ENCODE data around the gene TLX1.

TLX1 gene

DNA sequence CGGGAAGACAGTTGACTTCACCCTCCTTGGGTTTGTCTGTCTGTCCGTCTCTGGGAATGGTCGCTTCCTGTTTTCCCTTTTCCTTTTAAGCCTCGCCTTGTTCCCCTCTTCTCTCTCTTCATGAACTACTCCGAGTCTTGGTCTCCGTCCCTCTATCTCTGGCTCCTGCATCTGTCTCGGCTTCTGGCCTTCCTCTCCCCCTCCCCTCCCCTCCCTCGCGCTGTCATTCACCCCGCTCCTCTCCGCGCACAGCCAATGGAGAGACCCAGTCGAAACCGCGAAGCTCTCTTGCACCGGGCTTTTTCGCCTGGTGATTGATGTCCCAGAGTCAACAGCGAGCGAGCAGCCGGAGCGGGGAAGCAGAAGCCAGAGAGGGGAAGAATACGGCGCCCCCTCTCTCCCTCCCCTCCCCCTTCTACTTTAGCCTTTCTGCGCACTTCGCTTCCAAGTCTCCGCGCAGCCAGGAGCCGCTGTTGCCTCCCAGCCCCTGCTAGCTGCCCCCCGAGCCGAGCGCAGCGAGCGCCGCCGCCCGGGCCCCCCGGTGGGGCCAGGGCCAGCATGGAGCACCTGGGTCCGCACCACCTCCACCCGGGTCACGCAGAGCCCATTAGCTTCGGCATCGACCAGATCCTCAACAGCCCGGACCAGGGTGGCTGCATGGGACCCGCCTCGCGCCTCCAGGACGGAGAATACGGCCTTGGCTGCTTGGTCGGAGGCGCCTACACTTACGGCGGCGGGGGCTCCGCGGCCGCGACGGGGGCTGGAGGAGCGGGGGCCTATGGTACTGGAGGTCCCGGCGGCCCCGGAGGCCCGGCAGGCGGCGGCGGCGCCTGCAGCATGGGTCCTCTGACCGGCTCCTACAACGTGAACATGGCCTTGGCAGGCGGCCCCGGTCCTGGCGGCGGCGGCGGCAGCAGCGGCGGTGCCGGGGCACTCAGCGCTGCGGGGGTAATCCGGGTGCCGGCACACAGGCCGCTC, at the start of gene TLX1:
TSS of gene TLX1 (plus strand) at position 317 of the 978 bp plus-strand sequence. CDS start at position 559, 242 bp downstream.
- DNase-seq: no peak

DNA sequence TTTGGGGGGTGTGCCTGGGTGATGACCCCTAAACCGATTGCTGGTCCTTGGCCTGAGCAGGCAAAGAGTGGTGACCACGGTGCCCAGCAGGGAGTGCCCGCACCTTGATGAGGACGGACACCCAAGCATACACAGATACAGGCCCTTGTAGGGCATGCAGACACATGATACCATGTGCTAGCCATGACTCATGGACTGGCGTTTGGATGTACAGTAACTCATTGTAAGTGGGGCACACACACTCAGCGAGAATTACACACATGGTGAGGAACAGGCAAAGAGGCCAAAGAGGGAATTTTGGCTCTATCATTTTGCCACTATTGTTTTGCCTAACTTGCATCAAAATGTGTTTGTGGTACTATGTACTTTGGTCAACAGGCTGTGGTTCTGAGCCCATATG, 45.3 kb upstream of the TLX1 start:
- DNase-seq: no peak

DNA sequence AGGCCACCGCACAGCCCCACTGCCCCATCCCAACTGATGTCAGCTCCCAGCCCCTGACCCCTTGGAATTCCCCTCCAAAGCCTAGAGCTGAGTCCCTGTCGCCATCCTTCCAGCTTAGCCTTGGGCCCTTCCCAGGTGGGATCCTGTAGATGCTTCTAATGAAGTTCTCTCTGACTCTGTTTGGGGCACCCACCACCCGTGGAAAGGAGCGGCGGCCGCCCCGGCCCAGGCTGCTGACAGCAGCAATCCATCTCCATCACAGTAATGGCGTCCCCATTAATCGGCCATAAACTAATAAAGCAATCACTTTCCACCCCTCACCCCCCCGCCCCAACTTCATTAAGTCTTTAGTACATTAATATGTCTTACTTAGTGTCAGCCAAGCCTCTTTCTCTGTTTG, 43.7 kb upstream of the TLX1 start:
- no peak for DNase-seq

DNA sequence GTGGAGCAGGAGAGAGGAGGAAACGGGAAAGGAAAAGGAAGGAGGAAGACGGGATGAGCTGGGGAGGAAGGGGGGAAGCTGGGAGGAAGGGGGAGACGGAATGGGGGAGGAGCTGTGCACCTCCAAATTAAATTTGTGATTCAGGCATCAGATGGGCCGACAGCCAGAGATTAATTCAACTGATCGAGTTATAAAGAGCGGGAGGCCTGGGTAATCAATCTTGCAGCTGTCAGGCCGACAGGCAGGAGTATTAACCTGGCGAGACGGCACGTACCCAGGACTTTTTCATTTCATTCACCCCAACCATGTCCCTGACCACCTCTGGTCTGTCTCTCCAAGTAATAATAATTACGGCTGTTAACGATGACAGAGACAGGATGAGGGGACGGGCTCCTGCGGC, 43.1 kb upstream of the TLX1 start:
- DNase-seq: no peak

DNA sequence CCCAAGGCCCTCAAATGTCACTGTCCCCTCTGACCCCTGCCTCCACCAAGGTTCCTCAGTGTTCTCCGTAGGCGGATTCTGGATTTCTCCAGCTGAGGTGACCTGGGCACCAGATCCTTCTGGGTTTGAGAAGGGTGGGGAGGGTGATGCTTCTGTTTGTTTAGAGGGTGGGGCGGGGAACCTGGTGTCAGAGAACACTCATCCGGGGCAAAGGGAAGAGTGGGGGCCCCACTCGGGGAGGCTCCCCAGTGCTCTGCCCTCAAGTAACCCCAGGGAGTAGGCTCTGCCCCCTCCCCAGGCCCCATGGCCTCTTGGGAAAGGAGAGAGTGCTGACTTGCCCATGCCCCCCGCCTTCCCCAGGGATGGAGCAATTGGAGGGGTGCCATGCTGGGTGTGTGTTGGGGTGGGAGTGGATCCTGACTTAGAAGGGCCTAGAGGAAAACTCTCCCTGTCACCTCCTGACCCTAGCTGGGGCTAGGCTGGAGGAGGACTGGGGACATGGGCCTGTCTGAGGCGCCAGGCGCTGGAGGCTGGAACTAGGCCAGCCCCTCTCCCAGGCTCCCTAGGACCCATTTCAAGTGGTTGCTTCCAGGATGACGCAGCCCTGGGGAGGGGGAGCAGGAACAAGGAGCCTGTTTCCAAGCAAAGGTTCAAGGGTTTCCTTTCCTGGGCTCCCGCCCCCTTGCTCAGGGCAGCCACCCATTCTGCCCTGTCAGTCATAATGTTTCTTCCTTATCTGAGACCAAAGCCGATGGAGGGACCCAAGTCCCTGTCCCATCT, 41.4 kb upstream of the TLX1 start:
- DNase-seq: no peak

DNA sequence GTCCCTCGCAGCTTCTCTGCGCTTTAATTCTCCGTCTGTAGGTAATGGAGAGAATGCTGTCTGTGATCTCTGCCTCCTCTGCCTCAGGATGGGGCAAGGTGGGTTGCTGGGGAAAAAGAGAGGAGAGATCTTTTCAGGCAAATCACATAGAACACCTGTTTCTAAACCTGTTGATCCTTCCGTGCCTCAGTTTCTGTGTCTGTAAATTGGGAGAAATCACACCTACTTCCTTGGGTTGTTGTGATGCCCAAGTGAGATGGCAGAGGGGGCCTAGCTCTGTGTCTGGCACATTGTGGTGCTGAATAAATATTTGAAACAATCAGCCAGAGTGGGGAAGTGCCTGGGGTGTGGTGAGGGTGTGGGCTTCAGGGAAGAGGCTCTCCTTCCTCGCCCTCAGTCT, 40.5 kb upstream of the TLX1 start:
- no peak for DNase-seq

DNA sequence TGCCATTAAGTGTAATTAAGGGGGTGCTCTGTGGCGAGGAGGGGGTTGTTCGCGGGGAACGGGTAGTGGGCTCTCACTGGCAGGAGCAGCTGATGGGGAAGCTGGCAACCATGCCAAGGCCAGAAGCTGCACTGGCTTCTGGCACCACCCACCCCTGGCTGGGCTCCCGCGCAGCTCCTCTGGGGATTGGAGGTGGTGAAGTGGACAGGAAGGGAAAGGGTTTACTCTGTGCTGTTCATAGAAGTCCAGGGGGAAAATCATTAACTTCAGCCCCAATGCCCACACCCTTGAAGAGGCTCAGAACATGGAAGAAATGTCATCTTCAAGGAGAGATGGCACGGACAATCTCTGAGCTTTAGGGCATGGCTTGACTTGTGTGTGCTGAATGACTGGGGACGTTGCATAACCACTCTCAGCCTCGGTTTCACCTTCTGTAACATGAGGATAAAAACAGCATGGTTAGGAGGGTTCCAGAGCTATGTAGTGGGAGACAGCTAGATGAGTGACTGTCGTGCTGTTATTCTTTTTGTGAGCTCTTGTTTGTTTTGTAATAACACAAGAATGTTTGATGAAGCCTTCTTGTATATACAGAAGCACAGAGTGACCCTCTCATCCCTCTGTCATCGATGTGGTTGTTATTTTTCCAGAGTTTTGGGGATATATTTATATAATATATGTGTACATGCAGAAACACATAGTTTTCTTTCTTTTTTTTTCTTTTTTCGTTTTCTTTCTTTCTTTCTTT, 39.4 kb upstream of the TLX1 start:
- DNase-seq: no peak

DNA sequence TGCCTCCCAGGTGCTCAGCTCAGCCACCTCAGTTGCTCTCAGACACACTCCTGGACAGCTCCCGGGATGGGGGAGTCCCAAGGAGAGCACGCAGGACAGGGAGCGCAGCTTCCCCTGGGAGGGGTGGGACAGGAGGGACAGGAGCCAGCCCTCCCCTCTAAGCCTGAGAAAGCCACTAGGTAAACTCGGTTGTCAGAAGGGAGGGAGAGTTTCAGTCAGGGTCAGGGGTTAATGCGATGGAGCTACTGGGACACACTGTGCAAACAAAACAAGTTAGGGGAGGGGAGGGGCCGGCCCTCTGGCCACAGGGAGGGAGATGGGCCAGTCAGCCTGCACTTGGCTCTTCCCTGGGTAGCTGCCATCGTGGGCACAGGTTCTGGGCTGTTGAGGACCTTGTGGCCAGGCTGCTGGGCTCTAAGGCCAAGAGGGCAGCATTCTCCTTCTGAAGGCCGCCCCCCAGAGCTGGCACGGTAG, 38.2 kb upstream of the TLX1 start:
- DNase-seq: no peak

DNA sequence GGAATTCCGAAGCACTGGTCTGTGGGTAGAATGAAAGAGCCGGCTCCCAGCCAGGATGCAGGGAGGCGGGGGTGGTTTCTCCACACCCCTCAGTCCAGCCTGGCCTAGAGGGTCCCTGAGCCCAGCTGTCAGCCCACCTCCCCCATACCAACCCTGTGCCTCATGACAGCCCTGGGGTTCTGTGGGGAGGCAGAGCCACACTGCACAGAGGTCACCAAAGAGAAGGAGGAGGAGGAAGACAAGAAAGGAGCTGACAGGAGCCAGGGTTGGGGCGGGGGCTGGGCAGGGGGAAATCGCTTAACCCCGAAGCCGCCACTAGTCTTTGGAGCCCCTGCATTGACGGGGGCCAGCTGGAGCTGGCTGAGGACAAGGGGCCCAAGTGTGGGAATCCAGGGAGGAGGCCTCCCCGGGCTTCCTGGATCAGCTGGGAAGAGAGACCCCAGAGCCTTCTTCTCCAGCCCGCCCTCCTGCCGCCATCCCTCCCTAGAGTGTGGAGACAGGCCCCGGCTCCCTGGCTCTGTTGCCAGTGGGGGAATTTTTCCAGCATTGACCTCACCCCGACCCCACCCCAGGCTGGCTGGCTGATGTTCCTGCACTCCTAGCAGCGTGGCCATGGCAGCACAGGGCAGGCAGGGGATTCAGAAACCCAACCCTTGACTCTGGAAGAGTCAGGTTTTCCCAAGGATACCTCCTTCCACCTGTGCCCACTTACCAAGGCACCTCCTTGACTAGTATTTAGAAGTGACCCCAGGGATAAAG, 36.8 kb upstream of the TLX1 start:
- DNase-seq: no peak

DNA sequence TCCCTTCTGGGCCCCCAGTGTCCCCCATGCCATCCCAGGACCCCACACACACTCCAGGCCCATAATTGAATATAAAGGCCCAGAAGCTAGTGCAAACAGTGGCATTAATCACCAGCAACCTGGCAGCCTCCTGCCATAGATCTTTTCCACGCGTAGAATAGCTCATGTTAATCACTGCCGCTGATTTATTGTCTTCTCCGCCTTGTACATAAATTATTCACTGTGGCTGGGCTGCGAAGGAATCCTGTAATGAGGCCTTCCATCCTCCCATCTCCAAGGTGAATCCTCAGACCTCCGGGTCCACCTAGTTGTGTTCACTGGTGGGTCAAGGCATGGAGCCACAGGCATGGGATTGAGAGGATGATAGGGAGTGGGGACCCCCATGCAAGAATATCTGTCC, 36.1 kb upstream of the TLX1 start:
- no peak for DNase-seq

DNA sequence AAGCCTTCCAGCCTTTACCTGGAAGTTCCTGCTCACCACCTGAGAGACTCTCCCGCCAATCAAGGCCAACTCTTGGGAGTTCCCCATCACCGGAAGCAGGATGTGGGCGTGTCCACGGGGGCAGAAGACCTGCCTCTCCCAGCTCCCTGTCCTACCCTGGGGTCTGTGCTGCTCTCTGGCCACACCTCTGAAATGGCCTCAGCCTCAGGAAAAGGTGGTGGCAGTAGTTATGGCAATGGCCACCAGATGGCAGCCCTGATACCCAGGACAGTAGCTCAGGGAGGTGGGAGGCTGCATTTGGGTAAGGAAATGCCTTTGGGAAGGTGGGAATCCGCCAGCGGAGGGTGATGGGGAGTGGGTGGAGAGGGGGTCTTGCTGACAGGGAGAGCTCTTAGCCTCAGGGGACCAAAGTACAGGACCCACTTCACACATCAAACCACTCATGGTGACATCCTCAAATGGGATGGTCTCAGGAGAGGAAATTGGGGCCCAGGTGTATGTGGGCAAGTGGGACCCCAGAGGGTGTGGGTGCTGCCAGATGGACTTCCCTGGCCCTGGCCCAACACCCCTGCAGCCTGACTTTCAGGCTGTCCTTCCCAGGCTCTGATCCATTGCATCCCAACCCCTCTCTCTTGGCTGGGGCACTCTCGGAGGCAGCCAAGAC, 35.4 kb upstream of the TLX1 start:
- no peak for DNase-seq

DNA sequence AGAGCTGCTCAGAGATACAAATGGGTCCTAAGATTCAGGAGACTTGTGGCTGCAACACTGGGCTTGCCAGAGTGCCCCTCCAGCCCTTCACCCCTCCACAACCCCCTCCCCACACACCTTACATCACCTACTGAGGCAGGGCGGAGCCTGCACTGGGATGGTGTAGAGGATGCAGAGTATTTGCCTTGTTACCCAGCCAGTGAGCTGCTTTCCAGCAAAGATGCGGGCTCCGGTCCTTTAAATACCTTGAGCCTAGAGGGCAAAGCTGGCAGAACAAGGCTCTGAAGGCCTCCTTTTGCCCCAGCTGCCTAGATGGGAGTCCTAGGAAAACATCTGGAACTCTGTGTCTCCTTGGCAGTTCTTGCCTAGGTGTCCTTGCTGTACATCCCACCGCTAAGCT, 34.7 kb upstream of the TLX1 start:
- DNase-seq: no peak

DNA sequence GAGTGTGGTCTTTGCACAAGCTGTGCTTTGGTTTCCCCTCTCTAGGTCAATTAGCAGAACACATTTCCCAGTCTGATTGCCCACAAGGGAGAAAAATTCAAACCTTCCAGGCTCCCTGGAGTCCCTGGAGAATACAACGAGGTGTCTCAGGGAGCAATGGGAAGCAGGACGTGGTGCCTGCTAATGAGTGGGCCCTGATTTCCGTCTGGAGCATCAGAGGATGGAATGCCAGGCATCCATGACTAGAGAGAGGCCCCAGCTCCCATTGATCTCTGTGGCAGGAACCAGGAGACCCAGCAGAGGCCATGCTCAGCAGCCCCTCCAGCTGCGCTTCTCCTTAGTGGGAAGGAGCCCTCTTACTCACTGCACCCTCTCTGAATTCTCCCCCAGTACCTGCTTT, 33.2 kb upstream of the TLX1 start:
- DNase-seq: no peak

DNA sequence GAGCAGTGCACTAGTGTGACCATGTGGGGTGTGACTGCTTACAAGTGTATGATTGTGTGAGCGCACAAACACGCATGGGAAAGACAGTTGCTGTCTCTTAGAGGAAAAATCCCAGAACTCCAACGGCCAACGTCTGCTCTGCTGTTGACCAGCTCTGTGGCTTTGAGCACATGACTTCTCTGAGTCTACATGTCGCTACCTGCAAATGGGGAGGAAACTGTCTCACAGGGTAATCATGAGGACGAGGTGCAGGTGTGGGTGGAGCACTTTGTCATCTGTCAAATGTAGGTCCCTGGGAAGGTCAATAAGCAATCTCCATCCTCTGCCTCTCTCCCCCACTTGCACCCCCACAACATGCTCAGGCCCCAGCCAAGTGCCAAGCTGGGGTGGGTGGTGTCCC, 31.2 kb upstream of the TLX1 start:
- DNase-seq: no peak

DNA sequence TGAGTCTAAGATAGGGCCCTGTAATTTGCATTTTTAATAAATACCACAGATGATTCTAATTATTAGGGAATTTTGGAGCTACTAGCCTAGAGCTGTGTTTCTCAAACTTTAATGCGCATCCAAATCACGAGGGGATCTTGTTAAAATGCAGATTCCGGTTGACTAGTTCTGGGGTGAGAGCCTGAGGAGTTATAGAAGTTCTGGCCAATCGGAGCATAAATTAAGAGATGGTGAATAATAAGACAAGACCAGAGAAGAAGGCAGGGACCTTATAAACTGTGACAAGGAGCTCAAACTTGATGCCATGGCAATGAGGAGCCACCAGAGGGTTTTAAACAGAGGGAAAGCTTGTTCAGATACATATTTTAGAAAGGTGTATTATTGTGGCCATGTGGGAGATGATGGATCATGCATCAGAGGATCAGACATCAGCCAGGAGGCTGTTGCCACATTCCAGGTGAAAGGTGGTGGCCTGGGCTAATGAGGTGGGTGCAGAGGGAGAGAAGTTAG, 29.7 kb upstream of the TLX1 start:
- no peak for DNase-seq

DNA sequence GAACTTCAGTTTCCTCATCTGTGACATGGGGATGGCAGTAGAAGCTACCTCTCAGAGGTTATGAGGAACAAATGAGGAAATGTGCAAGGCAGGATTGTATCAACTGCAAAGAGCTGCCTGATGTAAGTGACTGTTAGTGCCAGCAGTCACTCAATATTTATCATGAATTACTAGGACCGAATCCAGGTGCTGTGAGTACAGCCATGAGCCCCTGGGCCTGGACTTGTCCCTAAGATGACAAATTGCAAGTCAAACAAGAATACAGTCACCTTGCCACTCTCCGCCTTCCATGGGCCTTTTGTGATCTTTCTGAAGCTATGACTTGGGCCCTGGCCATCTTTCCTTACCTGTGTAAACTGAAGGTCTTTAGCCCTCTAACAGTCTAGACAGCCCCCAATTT, 27.7 kb upstream of the TLX1 start:
- DNase-seq: no peak

DNA sequence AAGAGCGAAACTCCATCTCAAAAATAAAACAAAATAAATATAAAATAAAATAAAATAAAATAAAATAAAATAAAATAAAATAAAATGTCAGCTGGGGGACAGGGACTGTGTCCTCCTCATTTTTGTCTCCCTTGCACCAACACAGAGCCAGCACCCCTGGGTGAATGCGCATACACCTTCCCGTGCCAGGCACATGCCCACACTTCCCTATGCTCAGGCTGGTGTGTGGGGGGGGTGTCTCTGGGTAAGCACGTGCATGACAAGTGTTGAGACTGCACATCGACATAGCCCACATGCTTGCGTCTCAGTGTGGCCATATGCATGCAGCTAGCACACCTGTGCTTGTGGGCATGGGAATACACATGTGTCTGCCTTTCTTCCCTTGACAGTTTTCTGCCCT, 24.7 kb upstream of the TLX1 start:
- no peak for DNase-seq

DNA sequence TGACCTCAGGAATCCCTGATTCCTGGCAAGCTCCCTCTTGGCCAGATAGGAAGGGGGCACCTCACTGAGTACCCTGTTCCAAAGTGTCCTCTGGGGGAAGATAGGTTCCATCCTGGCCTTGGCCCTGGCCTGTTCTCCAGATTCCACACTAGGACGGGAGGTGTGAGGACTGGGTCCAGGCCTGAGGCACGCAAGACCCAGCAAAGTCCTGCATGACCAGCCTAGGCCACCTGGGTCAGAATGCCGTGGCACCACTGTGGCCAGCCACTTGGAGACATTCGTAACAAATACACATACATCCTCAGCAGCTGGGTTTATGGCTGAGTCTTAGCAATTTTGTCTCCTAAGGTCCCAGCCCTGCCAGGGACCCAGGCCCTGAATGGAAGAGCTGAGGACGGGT, 23.3 kb upstream of the TLX1 start:
- DNase-seq: no peak

DNA sequence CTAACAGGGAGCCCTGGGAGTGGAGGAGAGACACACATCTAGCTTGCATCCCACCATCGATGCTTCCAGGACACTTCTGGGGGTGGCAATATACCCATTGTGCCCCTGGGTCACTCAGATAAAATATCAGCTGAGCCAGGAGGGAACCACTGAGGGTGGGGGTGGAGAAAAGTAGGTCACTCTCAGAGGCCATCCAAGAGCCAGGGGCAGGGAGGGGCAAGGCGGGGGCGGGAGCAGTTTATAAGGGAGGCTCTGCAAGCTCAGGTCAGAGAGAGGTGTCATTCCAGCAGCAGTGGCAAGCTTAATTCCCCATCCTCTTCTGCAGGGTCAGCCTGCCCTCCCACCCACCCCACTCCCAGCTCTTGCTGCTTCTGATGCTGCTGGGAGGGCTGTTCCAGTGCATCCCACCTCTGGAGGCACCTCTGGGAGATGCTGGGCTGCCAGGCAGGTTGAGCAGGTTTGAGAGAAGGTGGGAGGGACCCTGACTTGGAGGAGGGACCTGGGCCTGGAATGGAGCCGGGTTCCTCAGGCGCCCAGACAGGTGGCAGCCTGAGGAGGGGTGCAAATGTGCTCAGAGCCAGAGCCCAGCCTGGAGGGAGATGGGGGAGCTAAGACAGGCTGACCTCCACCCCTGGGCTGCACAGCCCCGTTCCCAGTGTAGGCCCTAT, 20.1 kb upstream of the TLX1 start:
- no peak for DNase-seq

DNA sequence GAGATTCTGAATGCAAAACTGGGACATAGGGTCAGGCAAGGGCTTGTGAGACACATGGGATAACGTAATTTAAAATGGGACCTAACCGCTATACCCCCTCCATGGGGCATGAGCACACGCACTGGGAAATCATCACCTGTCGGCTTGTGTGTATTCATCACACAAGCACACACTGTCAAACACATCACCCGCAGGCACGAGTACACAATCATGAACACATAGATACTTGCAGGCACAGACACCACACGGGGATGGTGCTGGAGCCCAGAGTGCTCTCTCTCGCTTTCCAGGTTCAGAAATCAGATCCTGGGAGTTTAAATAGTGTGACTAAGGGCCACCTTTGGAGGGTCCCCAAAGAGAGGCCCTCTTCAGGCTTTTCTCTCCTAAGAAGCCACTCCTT, 19.6 kb upstream of the TLX1 start:
- DNase-seq: no peak

Data from NCI-H524 treated with DMSO at 0.1 percent for 48 hours (cell line).